GM12891 (cell line): ENCODE measurements around the gene SMAD6.

Experiments used
- POLR2A ChIP-seq: IDR thresholded peaks from 2 replicates; pipeline ENCODE4 v1.6.1; 2011; ENCODE audit warnings: low read depth, low read length, control low read depth
- POLR2AphosphoS5 ChIP-seq: IDR thresholded peaks from 2 replicates; pipeline ENCODE4 v1.6.1; 2011; ENCODE audit warnings: low read depth, low read length, control low read depth
- TAF1 ChIP-seq: IDR thresholded peaks from 2 replicates; pipeline ENCODE4 v1.6.1; 2011; ENCODE audit warnings: low read depth, low read length, control low read depth

DNA sequence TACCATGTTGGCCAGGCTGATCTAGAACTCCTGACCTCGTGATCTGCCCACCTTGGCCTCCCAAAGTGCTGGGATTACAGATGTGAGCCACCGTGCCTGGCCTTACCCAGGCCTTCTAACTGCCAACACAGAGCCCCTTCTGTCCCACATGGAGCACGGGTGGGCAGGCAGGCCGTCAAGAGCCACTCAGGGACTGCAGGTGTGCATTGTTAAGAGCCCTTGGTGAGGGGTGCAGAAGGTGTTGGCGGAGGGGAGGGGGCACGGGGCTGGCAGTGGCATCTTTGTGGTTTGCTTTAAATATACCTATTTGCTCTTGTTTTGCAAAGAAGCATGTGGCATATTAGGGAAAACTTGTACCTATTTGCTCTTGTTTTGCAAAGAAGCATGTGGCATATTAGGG, 37.3 kb downstream of the SMAD6 start:
- no peak for TF ChIP-seq POLR2A
- no peak for TF ChIP-seq POLR2AphosphoS5
- no peak for TF ChIP-seq TAF1
